Measurements from ENCODE around the gene PTHLH. TPM values are rescaled to one million over a fixed set of nuclear protein-coding genes. Genes with fewer than 3 reads are reported as not detected.

PTHLH gene
- total and polyA plus RNA-seq, 7 donors = 0.55 to 7.5 (median 0.95) TPM; not detected in 2

DNA sequence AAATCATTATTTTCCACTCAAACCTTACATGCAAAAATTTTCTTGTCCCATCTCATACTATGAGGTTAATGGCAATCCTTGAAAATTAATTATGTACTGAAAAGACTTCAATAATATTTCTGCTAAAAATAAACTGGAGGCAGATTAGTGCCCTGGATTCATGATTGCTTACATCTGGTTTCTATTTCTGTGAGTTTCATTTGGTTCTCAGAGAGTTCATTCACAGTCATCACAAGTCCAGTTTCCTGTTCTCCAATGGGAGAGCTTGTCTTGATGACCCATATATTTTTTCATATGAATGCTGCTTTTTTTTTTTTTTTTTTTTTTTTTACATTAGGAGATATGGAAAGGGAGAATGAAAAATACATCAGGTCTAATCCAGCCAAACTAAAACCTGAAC is 6.6 kb upstream of the PTHLH start:
- intact Hi-C loops (cut with DNase I) = loop anchor here (10.0 kb wide), 1 partner anchor 896 kb away; no protein-coding TSS in a partner anchor
- no peak overlapping the region for H3K27ac ChIP-seq
- TF ChIP-seq EP300 (IDR thresholded peaks at IDR 0.05) (no peak), POLR2AphosphoS5 (IDR thresholded peaks at IDR 0.05) (no peak), POLR2A (IDR thresholded peaks at IDR 0.05) (no peak)
- TF ChIP-seq, protein P1, sequence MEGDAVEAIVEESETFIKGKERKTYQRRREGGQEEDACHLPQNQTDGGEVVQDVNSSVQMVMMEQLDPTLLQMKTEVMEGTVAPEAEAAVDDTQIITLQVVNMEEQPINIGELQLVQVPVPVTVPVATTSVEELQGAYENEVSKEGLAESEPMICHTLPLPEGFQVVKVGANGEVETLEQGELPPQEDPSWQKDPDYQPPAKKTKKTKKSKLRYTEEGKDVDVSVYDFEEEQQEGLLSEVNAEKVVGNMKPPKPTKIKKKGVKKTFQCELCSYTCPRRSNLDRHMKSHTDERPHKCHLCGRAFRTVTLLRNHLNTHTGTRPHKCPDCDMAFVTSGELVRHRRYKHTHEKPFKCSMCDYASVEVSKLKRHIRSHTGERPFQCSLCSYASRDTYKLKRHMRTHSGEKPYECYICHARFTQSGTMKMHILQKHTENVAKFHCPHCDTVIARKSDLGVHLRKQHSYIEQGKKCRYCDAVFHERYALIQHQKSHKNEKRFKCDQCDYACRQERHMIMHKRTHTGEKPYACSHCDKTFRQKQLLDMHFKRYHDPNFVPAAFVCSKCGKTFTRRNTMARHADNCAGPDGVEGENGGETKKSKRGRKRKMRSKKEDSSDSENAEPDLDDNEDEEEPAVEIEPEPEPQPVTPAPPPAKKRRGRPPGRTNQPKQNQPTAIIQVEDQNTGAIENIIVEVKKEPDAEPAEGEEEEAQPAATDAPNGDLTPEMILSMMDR (IDR thresholded peaks at IDR 0.05) = no peak
- H3K36me3 ChIP-seq = no peaks in the 10 kb centered on the region
- DNase-seq = no peak
- no peak overlapping the region for H3K4me3 ChIP-seq
- peaks cover 11 to 38% (median 27%) of the 10 kb centered on the region in 3 donors for H3K27me3 ChIP-seq
- H3K9me3 ChIP-seq = no peaks in the 10 kb centered on the region
- peaks cover 0 to 19% (median 18%) of the 10 kb centered on the region in 4 donors for H3K4me1 ChIP-seq

DNA sequence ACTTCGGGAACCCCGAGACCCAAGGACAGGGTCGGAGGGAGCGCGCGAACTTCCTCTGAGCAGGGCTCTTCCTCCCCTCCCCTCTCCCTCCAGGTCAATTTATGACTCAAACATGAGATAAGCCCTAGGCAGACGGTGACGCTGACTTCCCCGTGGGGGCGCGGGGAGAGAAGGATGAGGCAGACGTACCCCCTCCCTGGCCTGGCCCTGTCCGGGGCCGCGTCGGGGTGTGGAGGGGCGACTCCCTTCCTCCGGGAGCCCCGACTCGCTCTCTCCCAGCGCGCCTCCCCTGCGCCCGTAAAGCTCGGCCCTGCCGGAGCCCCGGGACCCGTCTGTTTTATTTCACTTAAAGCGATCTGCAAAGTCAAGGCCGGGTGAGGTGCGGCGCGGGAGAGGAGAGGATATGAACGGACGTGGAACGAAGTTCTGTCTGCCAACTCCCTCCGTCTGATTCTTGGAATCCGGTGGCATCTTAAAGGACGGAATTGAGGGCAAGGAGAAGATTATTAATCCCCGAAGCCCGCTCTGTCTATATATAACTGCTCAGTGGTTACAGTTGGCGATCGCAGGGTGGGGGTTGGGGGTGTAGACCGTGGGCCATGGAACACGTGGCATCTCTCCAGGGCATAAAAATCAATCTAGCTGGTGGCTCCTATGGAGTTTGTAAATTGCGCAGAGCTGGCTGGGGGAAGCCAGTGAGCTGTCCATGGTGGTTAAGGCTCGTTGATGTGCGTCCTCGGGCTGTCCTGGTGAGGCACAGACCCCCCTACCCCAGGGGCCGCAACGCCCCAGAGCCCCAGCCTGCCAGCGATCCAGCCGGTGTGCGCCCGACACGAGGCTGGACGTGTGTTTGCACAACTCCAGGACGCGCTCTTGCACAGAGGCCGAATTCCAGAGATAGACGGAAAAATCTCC is 2.9 kb upstream of the PTHLH start:
- peaks cover 11 to 62% (median 34%) of the 10 kb centered on the region in 3 donors for H3K27me3 ChIP-seq
- peak; percentile 65 for DNase-seq
- intact Hi-C loops (cut with DNase I) = loop anchor here (10.0 kb wide), 1 partner anchor 899 kb away; no protein-coding TSS in a partner anchor
- H3K4me1 ChIP-seq = peaks cover 0 to 26% (median 25%) of the 10 kb centered on the region in 4 donors
- peak overlapping the region in 3 of 4 donors; percentile 17 to 35 (median 28) for H3K4me3 ChIP-seq
- no peaks in the 10 kb centered on the region for H3K36me3 ChIP-seq
- H3K9me3 ChIP-seq = no peaks in the 10 kb centered on the region
- WGBS, 2 donors = 2 to 3% methylated on average over 61 of the region's 61 CpGs
- TF ChIP-seq, protein P1 (IDR thresholded peaks at IDR 0.05) = no peak
- no peak for TF ChIP-seq POLR2AphosphoS5 (IDR thresholded peaks at IDR 0.05)
- no peak for TF ChIP-seq POLR2A (IDR thresholded peaks at IDR 0.05)
- no peak for TF ChIP-seq EP300 (IDR thresholded peaks at IDR 0.05)
- H3K27ac ChIP-seq = no peak overlapping the region

DNA sequence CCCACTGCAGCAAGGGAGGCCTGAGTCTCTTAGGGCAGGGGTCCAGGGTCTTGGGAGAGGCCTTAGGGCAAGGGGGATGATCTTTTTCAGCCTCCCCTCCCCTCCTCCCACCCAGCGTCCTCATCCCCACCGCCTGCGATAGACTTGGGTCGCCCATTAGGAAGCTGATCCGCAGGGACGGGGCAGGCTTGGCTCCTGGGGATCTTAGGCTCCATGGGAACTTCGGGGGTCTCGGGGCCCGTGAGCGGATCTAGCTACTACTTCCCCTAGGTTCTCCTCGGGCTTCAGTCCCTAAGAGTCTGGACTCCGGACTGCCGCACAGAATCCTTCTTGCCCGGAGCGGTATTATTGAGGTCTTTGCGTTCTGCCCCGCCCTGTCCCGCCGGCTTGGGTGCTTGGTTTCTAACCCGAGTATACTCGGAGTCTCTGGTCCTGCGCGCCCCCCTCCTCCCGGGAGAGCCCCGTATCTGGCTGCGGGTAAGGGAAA is 2.2 kb upstream of the PTHLH start:
- 3 to 5% methylated on average over 26 of the region's 26 CpGs for WGBS, 2 donors
- H3K36me3 ChIP-seq = no peaks in the 10 kb centered on the region
- peaks cover 0 to 30% (median 28%) of the 10 kb centered on the region in 4 donors for H3K4me1 ChIP-seq
- H3K9me3 ChIP-seq = no peaks in the 10 kb centered on the region
- peak overlapping the region in 2 of 4 donors; percentile 28 to 35 for H3K4me3 ChIP-seq
- DNase-seq = no peak
- intact Hi-C loops (cut with DNase I) = loop anchor here (10.0 kb wide), 1 partner anchor 900 kb away; no protein-coding TSS in a partner anchor
- H3K27ac ChIP-seq = no peak overlapping the region
- H3K27me3 ChIP-seq = peaks cover 11 to 68% (median 35%) of the 10 kb centered on the region in 3 donors
- TF ChIP-seq EP300 (IDR thresholded peaks at IDR 0.05) (no peak), POLR2A (IDR thresholded peaks at IDR 0.05) (no peak), POLR2AphosphoS5 (IDR thresholded peaks at IDR 0.05) (no peak)
- TF ChIP-seq, protein P1 (IDR thresholded peaks at IDR 0.05) = no peak

DNA sequence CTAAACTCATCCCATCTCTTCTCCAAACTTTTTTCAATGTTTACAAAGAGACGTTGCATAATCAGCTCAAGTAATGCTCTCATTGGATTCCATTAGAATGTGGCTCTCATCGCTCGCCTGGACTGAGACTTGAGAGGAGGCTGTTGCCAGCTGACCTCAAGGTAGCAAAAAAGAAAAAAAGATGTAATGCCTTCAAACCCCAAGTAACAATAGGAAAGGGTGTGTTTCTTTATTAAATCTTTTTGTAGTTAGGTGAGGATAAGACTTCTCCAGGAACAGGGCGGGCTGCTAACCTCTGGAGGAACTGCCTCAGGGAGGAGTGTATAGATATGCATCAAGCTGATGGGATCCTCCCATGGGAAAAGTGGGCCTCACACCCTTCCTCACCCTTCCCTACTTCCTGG is 956 bp upstream of the PTHLH start:
- 41 to 53% methylated on average over 4 of the region's 4 CpGs for WGBS, 2 donors
- TF ChIP-seq EP300 (IDR thresholded peaks at IDR 0.05) (no peak), POLR2AphosphoS5 (IDR thresholded peaks at IDR 0.05) (no peak)
- peaks cover 0 to 43% (median 40%) of the 10 kb centered on the region in 4 donors for H3K4me1 ChIP-seq
- intact Hi-C loops (cut with DNase I) = loop anchor here (10.0 kb wide), 1 partner anchor 901 kb away; no protein-coding TSS in a partner anchor
- DNase-seq = no peak
- H3K27me3 ChIP-seq = peaks cover 11 to 80% (median 35%) of the 10 kb centered on the region in 3 donors
- no peak overlapping the region for H3K27ac ChIP-seq
- H3K9me3 ChIP-seq = no peaks in the 10 kb centered on the region
- no peak overlapping the region for H3K4me3 ChIP-seq
- no peaks in the 10 kb centered on the region for H3K36me3 ChIP-seq

DNA sequence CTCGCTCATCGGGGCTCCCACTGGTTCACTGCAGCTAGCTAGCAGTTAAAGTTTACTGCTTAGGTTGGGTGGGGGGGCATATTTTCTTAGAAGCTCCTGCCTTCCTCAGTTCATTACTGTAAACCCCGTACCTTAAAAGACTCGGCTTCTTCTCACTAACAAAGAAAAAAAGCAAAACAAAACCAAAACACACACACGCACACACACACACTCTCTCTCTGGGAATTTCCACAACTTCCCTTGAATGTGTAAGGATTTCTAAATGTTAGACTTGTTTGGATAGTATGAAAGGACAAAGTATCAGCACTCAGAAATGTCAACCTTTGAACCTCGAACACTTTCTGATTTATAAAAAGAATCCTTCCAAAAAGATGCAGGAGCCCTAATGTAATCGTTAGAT is 927 bp downstream of the PTHLH start:
- intact Hi-C loops (cut with DNase I) = loop anchor here (10.0 kb wide), 1 partner anchor 903 kb away; no protein-coding TSS in a partner anchor
- DNase-seq = no peak
- no peaks in the 10 kb centered on the region for H3K36me3 ChIP-seq
- peak overlapping the region in 3 of 4 donors; percentile 14 to 69 (median 64) for H3K27ac ChIP-seq
- H3K4me3 ChIP-seq = no peak overlapping the region
- H3K27me3 ChIP-seq = peaks cover 11 to 86% (median 44%) of the 10 kb centered on the region in 3 donors
- WGBS, 2 donors = 15 to 25% methylated on average over 7 of the region's 7 CpGs
- peaks cover 0 to 52% (median 47%) of the 10 kb centered on the region in 4 donors for H3K4me1 ChIP-seq
- TF ChIP-seq POLR2A (IDR thresholded peaks at IDR 0.05) (no peak), EP300 (IDR thresholded peaks at IDR 0.05) (no peak), POLR2AphosphoS5 (IDR thresholded peaks at IDR 0.05) (no peak)
- TF ChIP-seq, protein P1 (IDR thresholded peaks at IDR 0.05) = no peak
- H3K9me3 ChIP-seq = no peaks in the 10 kb centered on the region

Data from sigmoid colon (tissue), 7 donors.